SU-DHL-6 (cell line): ENCODE results near the gene MLEC.

Source experiments
- H2AFZ ChIP-seq: fragments of 200-600 bp; sonication (generic); 2 replicates; pipeline ENCODE4 v1.6.1; 2014; ENCODE audit warnings: low read depth, mild to moderate bottlenecking, moderate library complexity, mixed read lengths, antibody characterized with exemption, low read length; ENCODE audit not compliant: severe bottlenecking
- H3F3A ChIP-seq: fragments of 200-600 bp; shearing (Covaris generic); 2 replicates; pipeline ENCODE4 v1.6.0; 2016; ENCODE audit warnings: antibody characterized with exemption, mild to moderate bottlenecking; ENCODE audit not compliant: insufficient read depth
- H3K27ac ChIP-seq: fragments of 200-600 bp; sonication (generic); 2 replicates; pipeline ENCODE4 v1.5.1; 2016; ENCODE audit warnings: low read depth, mild to moderate bottlenecking, low read length, moderate library complexity, mixed read lengths
- H3K27me3 ChIP-seq: fragments of 200-600 bp; sonication (generic), shearing (Covaris generic); 2 replicates; pipeline ENCODE4 v1.6.0; 2014; ENCODE audit warnings: mild to moderate bottlenecking, low read length
- H3K36me3 ChIP-seq: fragments of 200-600 bp; sonication (generic); 2 replicates; pipeline ENCODE4 v1.6.1; 2014; ENCODE audit warnings: mild to moderate bottlenecking, low read length, mixed read lengths
- H3K4me2 ChIP-seq: fragments of 300-600, 200-600 bp; shearing (Covaris generic), sonication (generic); 2 replicates; pipeline ENCODE4 v1.6.0; 2014; ENCODE audit warnings: low read length, low read depth, mild to moderate bottlenecking; ENCODE audit not compliant: poor library complexity, severe bottlenecking
- H3K4me3 ChIP-seq: fragments of 200-600 bp; sonication (generic); 2 replicates; pipeline ENCODE4 v1.5.1; 2014; ENCODE audit warnings: antibody characterized with exemption, low read length, mild to moderate bottlenecking, mixed read lengths; ENCODE audit not compliant: insufficient read depth, poor library complexity, severe bottlenecking
- H3K79me2 ChIP-seq: fragments of 200-600 bp; sonication (generic); 2 replicates; pipeline ENCODE4 v1.6.1; 2014; ENCODE audit warnings: mild to moderate bottlenecking, low read length, moderate library complexity; ENCODE audit not compliant: insufficient read depth
- H3K9ac ChIP-seq: fragments of 200-600 bp; sonication (generic); 2 replicates; pipeline ENCODE4 v1.7.0; 2014; ENCODE audit warnings: mild to moderate bottlenecking, low read length
- H3K9me2 ChIP-seq: fragments of 200-600 bp; sonication (generic); replicated peaks from 2 replicates; pipeline ENCODE4 v1.6.1; 2014; ENCODE audit warnings: low read length; ENCODE audit not compliant: insufficient read depth
- H3K9me3 ChIP-seq: fragments of 200-600 bp; sonication (generic); 2 replicates; pipeline ENCODE4 v1.6.1; 2014; ENCODE audit warnings: low read length, mixed read lengths; ENCODE audit not compliant: insufficient read depth
- H4K20me1 ChIP-seq: fragments of 200-600 bp; sonication (generic); 2 replicates; pipeline ENCODE4 v1.6.1; 2014; ENCODE audit warnings: low read depth, mild to moderate bottlenecking, antibody characterized with exemption, low read length, moderate library complexity, mixed read lengths
- EZH2phosphoT487 ChIP-seq: fragments of 200-600 bp; sonication (generic), shearing (Covaris generic); conservative IDR thresholded peaks from 2 replicates; pipeline ENCODE4 v1.6.1; 2018; ENCODE audit warnings: mild to moderate bottlenecking, antibody characterized with exemption, low read length, moderate library complexity, mixed read lengths
- TF ChIP-seq, protein P1 (sequence below): fragments of 200-600 bp; sonication (generic); IDR thresholded peaks from one replicate; pipeline ENCODE4 v1.5.1; 2017; ENCODE audit warnings: antibody characterized with exemption, mild to moderate bottlenecking, low read length, moderate library complexity; ENCODE audit not compliant: insufficient read depth, poor library complexity, severe bottlenecking

MLEC gene

DNA sequence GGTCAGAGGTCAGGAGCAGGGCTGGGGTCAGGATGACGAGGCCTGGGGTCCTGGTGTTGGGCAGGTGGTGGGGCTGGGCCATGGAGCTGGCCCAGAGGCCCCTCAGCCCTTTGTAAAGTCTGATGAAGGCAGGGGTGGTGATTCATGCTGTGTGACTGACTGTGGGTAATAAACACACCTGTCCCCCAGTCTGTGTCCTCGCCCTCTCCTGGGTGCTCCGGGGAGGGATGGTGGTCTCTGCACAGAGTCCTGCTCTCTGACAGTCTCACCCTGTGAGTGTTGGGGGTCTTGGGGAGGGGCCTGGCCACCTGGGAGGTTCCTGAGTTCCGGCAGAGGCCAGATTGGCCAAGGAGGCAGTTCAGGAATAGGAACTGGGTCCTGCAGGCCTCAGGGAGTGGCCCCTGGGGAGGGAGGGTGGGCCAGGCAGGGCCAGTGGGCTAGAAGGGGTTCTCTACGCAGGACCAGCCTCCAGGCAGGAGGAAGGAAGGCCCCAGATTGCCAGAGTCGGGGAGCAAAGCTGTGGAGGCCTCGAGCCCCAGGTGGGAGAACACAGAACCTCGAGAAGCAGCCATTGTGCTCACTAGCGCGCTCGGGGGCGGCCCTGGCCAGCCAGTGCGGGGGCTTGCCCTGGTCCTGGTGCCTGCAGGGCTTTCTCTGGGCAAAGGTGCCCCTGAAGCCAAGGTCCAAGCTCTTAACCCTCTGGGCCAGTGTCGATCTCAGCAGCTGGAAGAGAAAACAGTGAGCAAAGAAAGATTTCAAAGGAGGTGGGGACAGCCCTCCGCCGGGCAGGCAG, 53.1 kb downstream of the MLEC start:
- Histone ChIP-seq H3K36me3 (no peaks in the 10 kb centered on the region), H3K27ac (no peak overlapping the region), H4K20me1 (no peaks in the 10 kb centered on the region), H3K27me3 (no peaks in the 10 kb centered on the region), H2AFZ (no peak overlapping the region), H3K79me2 (no peaks in the 10 kb centered on the region), H3K9ac (no peak overlapping the region), H3K9me2 (no peaks in the 10 kb centered on the region), H3K4me2 (no peak overlapping the region), H3K9me3 (no peaks in the 10 kb centered on the region), H3K4me3 (no peak overlapping the region), H3F3A (no peaks in the 10 kb centered on the region)
- no peak for TF ChIP-seq EZH2phosphoT487
- TF ChIP-seq, protein P1, sequence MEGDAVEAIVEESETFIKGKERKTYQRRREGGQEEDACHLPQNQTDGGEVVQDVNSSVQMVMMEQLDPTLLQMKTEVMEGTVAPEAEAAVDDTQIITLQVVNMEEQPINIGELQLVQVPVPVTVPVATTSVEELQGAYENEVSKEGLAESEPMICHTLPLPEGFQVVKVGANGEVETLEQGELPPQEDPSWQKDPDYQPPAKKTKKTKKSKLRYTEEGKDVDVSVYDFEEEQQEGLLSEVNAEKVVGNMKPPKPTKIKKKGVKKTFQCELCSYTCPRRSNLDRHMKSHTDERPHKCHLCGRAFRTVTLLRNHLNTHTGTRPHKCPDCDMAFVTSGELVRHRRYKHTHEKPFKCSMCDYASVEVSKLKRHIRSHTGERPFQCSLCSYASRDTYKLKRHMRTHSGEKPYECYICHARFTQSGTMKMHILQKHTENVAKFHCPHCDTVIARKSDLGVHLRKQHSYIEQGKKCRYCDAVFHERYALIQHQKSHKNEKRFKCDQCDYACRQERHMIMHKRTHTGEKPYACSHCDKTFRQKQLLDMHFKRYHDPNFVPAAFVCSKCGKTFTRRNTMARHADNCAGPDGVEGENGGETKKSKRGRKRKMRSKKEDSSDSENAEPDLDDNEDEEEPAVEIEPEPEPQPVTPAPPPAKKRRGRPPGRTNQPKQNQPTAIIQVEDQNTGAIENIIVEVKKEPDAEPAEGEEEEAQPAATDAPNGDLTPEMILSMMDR: no peak

DNA sequence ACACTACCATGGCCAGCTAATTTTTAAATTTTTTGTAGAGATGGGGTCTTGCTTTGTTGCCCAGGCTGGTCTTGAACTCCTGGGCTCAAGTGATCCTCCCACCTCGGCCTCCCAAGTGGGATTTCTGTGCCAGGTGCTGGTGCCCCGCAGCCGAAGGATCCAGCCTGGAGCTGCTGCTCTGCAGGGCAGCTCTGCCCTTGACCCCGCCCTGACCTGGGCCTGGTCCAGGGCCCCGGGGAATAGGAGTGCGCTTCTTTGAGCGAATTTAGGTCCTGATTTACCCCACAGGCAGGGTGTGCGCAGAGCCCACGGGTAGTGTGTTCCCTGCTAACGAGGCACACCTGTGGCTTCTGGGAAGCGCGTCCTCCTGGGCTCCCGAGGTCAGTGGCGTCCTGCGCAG, 53.9 kb downstream of the MLEC start:
- Histone ChIP-seq H3K27me3 (no peaks in the 10 kb centered on the region), H3K4me2 (no peak overlapping the region), H3K27ac (no peak overlapping the region), H3F3A (no peaks in the 10 kb centered on the region), H3K79me2 (no peaks in the 10 kb centered on the region), H3K36me3 (no peaks in the 10 kb centered on the region), H3K9me3 (no peaks in the 10 kb centered on the region), H3K4me3 (no peak overlapping the region), H3K9ac (no peak overlapping the region), H3K9me2 (no peaks in the 10 kb centered on the region), H4K20me1 (no peaks in the 10 kb centered on the region), H2AFZ (no peak overlapping the region)
- no peak for TF ChIP-seq EZH2phosphoT487
- TF ChIP-seq, protein P1: no peak

DNA sequence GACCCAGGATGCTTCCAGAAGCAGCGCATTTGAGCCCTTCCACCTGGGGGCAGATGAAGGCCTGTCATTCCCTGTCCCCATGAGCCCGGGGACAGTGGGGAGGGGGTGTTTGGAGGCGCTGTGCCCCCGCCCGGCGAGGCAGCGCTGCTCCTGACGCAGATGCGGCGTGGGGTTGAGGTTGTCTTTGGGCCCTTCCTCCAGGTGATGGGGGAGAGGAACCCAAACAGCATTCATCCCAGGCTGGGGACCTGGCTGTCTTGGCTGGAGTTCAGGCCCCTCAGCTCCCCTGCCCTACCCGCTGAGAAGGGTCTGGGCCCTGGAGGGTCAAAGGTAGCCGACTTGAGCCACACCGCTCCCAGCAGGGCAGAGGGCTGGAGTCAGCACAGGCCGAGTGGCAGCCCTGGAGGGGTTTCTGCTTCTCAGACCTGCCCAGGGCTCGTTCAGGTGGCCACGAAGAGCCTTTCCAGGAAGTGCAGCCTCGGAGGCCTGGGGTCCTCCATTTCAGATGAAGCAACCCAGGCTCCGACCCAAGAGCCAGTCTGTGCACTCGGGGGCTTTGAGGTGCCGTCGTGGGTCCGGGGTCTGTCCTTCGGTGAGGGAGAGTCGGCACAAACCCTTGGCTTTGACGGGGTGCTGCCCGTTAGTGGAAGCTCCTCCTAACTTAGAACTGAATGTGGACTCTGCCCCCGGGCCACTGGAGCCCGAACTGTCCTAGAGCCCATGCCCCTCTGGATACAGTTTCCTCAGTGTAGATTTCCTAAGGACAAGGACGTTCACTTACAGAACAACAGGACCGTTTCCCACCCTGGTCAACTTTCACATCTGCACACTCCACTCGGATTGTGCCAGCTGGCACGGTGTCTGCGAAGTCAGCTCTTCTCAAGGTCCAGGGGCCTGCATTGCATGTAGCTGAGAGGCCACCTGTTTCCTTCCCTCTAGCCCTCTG, 54.8 kb downstream of the MLEC start:
- no peaks in the 10 kb centered on the region for H4K20me1 ChIP-seq
- H3K9me2 ChIP-seq: no peaks in the 10 kb centered on the region
- no peak overlapping the region for H3K9ac ChIP-seq
- no peak overlapping the region for H3K4me3 ChIP-seq
- H3K79me2 ChIP-seq: no peaks in the 10 kb centered on the region
- no peaks in the 10 kb centered on the region for H3K36me3 ChIP-seq
- no peaks in the 10 kb centered on the region for H3K9me3 ChIP-seq
- no peaks in the 10 kb centered on the region for H3F3A ChIP-seq
- TF ChIP-seq EZH2phosphoT487: no peak
- TF ChIP-seq, protein P1: no peak
- H3K27ac ChIP-seq: no peak overlapping the region
- H2AFZ ChIP-seq: no peak overlapping the region
- H3K4me2 ChIP-seq: no peak overlapping the region
- H3K27me3 ChIP-seq: no peaks in the 10 kb centered on the region
